WTC11 (cell line): Measurements from ENCODE around the gene EPN3.

ENCODE experiments used
- ELF4 ChIP-seq: sonication (generic); formaldehyde crosslinking; IDR thresholded peaks from 2 replicates; pipeline ENCODE4 v1.8.1; 2022; ENCODE audit warnings: low read depth, mild to moderate bottlenecking, moderate library complexity, missing genetic modification reagents
- ESRRA ChIP-seq: sonication (generic); formaldehyde crosslinking; IDR thresholded peaks from 2 replicates; pipeline ENCODE4 v1.8.1; 2022; ENCODE audit warnings: mild to moderate bottlenecking, missing genetic modification reagents, borderline replicate concordance
- TF ChIP-seq, protein P1 (sequence below): fragments of 200-600 bp; IDR thresholded peaks from 2 replicates; pipeline ENCODE4 v1.8.0; 2022; ENCODE audit warnings: antibody characterized with exemption
- TF ChIP-seq, protein P2 (sequence below): sonication (generic); formaldehyde crosslinking; conservative IDR thresholded peaks from 2 replicates; pipeline ENCODE4 v1.8.1; 2022; ENCODE audit warnings: mild to moderate bottlenecking, missing genetic modification reagents
- TF ChIP-seq, protein P3 (sequence below): sonication (generic); formaldehyde crosslinking; IDR thresholded peaks from 2 replicates; pipeline ENCODE4 v1.8.1; 2023; ENCODE audit warnings: mild to moderate bottlenecking, missing genetic modification reagents, moderate library complexity

DNA sequence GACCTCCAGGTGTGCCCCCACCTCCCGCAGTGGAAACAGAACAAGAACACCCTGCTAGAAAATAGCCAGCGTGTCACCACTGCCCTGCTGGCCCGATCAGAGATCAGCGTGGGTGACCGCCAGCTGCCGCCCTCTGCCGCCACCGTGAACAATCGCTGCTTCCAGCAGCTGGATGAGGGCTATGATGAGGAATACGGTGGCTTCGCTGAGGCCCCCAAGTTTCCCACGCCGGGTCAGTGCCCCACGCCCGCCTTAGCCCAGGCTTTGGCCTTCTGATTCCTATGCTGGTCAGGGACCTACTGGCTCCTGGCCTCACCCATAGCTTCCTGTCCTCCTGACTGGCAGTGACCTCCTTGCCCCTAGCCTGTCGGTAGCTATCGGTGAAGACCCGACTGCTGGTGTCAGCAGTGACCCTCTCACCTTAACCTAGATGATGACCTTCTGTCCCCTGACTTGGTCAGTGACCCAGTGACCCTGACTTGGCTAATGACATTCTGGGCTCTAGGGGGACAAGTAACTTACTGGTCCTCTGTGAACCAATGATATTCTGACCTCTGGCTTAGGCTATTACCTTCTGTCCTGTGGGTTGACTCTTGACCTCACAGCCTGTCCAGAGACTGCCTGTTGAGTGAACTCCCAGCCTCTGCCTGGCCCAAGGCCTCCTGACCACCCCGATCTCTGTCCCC, 16.9 kb downstream of the EPN3 start:
- TF ChIP-seq, protein P1, sequence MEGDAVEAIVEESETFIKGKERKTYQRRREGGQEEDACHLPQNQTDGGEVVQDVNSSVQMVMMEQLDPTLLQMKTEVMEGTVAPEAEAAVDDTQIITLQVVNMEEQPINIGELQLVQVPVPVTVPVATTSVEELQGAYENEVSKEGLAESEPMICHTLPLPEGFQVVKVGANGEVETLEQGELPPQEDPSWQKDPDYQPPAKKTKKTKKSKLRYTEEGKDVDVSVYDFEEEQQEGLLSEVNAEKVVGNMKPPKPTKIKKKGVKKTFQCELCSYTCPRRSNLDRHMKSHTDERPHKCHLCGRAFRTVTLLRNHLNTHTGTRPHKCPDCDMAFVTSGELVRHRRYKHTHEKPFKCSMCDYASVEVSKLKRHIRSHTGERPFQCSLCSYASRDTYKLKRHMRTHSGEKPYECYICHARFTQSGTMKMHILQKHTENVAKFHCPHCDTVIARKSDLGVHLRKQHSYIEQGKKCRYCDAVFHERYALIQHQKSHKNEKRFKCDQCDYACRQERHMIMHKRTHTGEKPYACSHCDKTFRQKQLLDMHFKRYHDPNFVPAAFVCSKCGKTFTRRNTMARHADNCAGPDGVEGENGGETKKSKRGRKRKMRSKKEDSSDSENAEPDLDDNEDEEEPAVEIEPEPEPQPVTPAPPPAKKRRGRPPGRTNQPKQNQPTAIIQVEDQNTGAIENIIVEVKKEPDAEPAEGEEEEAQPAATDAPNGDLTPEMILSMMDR = no peak
- TF ChIP-seq ELF4 (CRISPR knock-in tag) = no peak
- TF ChIP-seq, protein P2, sequence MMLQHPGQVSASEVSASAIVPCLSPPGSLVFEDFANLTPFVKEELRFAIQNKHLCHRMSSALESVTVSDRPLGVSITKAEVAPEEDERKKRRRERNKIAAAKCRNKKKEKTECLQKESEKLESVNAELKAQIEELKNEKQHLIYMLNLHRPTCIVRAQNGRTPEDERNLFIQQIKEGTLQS (CRISPR knock-in tag) = no peak
- TF ChIP-seq ESRRA (CRISPR knock-in tag) = no peak
- TF ChIP-seq, protein P3, sequence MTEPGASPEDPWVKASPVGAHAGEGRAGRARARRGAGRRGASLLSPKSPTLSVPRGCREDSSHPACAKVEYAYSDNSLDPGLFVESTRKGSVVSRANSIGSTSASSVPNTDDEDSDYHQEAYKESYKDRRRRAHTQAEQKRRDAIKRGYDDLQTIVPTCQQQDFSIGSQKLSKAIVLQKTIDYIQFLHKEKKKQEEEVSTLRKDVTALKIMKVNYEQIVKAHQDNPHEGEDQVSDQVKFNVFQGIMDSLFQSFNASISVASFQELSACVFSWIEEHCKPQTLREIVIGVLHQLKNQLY = no peak
